DMS53 (cell line): ENCODE measurements around the gene COL5A1.

Experiments
- DNase-seq: peaks from one replicate; lab custom pipeline; 2025; lab: John Stamatoyannopoulos, UW

COL5A1 gene

DNA sequence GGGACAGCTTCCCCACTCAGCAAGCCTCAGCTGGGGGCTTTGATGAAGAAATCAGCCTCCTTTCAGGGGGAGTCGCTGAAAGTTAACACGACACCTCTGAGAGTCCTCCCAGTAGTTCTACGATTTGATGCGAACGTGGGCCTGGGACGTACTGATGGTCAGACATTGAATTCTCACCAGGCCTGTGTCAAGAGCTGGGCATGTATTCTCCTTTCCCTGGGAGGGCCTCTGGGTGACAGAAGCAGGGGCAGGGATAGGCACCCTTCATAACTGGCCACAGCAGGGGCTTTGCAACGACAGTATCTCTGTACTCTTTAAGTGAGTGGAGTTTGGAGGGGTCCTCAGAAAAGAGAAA lies 15.6 kb upstream of the COL5A1 start:
- no peak for DNase-seq

DNA sequence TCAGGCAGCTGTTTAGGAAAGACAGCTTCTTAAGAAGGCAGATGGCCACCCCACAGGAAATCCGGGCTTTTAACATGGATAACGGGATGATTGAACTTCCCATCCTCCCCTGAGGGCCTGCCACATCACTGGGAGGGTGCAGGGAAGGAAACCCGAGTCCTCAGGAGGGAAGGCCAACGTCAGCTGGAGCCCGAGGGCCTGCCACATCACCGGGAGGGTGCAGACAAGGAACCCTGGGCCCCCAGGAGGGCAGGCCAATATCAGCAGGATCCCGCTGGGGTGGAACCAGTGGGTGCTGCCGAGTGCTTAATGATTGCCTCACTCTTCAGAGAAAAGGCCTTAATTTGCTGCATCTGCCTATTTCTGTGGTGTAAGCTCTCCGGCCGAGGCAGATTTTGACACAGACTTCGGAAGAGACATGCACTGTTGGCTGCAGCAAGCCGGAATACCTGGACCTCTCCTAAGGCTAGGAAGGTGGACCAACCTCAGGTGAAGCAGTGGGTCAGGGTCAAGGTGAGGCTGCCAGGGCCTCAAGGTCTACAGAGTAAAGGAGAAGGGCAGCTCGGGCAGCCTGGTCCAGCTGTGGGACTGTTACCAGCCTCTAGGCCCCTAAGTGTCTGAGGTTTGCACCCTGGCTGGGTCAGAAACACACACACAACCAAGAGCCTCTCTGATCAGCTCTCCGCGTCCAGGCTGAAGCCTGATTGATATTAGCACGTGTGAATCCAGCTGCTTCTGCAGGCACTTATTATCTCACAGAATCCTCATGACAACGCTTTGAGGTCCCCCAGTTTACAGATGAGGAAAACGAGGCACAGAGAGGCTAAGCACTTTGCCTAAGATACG lies 14.8 kb upstream of the COL5A1 start:
- no peak for DNase-seq

DNA sequence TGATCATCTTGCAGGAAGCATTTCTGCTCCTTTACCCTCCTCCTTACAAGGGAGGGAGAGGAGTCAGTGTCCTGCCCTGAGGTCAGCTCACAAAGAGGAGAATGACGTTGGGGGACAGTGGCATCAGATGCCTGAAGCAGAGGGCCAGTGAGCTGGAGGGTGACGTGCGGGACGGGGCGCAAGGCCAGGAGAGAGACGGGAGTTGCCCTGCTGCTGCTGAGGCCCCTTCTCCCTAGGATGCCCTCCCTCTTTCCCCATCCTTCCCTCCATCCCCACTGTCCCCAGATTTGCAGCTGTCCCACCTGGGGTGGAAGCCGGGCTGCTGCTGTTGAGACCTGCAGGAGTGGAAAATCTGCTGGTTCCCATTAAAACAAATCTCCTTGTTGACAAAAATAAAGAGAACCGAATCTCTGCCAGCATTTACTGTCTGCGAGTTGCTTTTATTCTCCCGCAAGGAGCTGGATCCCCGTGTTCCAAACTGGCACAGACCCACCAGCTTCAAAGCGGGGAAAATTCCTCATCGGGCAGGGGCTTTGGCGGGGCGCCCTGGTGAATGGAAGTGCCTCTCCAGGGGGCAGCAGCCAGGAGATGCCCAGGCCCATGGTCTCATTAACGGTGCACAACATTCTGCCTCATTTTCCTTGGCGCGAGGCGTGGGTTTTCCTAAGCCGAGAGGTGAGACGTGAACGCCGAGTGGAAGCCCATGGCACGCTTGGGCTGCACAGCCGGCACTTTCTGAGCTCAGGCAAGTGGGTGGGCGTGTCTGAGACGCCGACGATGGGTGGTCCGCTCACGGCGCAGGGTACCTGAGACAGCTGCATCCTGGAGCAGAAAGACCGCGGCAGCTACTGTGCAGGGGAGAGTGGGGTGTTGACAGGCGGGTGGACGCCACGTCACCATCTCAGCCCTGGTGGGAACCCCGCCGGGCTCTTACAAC lies 13.9 kb upstream of the COL5A1 start:
- no peak for DNase-seq

DNA sequence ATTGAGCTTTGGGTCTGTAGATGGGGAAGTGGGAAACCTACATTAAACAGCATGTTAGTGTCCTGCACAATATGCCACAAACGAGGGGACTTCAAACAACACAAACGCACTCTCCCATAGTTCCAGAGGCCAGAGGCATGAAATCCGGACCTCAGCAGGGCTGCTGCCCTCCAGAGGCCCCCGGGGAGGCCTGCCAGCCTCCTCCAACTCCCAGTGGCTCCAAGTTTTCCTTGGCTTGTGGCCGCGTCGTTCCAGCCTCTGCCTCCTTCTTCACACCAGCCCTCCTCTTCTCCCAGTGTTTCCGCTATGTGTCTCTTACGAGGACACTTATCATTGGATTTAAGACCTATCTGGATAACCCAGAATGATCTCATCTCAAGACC lies 13.3 kb upstream of the COL5A1 start:
- no peak for DNase-seq

DNA sequence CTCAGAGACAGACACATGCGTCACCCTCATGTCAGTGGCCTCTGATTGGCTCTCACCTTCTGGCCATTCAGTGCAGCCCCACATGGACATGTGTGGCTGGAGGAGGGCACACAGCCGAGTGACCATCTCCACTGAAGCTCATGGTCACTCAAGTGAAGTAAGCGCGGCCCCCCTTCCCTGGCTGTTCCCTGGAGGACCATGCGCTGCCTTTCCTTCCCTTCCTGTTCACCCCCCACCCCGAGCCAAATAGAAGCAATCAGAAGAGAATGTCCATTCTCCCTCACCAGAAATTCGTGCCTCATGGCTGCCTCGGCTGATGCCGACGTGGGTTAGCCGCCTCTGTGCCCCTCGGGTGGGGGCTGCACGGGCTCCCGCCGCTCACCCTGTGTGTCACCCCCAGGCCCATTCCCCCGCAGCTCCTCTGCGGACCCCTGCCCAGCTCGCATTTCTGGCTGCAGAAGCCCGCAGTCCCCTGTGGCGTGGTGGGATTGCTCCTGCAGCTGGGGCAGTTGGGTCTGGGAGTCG lies 12.5 kb upstream of the COL5A1 start:
- no peak for DNase-seq

DNA sequence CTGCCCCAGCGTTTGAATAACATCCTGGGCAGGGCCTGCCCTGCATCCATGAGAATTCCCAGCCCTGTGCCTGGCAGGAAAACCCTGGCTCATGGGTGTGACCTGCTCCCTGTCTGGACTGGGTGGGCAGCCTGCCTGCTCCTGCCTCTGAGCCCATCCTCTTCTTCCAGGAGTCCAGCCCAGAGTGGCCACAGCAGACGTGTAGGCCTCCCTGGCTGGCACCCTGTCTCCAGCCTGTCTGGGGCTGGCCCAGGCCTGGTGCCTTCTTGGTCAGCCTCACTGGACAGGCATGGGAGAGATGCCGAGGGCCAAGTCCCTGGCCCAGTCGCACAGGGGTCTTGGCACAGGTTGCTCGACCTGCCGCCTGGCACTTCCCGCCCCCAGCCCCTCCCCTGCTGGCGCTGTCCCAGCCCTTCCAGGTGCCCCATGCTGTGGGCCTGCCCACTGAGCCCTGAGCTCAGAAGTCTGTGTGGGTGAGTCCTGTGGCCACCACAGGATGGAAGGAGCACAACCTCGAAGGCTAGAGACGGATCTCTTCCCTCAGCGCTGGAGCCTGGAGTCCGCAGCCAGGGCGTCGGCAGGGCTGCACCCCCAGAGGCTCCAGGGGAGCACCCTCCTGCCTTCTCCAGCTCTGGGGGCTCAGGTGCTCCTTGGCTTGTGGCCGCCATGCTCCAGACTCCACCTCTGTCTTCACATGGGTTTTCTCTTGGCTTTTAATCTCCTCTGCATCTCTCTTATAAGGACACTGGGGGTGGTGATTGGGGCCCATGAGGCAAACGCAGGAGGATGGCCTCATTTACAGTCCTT lies 11.8 kb upstream of the COL5A1 start:
- DNase-seq: no peak

DNA sequence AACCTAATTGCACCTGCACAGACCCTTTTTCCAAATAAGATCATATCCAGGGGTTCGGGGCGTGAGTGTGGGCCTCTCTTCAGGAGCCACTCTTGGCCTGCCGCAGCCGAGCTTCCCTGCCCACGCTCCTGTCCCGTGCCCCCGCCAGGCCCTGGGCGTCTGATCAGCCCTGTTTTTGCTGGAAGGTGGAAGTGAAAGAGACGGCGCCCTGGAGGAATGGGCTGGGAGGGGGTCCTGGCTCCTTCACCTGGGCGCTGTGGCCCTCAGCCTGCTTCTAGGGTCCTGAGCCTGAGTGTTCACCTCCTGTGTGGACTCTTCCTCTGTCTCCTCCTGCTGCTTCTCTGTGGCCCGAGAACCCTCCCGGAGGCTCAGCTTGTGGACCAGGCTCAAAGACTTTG lies 11.2 kb upstream of the COL5A1 start:
- DNase-seq: no peak

DNA sequence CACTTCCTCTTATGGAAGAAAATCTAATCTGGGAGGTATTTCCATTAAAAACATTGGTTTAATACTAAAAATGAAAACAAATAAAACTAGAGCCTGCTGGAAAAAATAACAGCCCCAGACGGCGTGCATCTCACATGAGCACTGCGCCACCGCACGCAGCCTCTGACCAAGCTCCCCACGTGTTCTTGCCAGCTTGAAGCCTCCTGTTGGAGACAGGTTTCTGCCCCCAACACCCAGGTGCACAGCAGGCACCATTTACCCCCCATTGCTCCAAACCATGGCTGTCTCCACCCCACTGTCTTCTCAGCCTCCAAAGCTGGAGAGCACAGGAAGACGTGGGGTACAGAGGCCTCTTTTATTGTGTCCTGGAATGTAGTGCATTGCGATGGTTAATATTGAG lies 10.7 kb upstream of the COL5A1 start:
- no peak for DNase-seq

DNA sequence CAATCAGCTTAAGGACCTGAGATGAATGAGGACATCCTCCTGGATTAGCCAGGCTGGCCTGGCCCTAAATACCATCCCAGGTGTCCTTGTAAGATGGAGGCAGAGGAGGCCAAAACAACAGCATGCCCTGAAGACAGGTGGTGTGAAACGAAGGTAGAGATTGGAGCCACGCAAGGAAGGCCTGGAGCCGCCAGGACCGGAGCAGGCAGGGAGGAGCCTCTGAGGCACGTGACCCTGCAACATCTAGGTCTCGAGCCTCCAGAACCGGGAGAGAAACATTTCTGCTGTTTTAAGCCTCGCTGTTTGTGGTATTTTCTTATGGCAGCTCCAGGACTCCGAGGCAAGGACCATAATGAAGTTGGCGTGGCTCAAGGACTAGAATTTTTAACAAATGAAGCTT lies 9.7 kb upstream of the COL5A1 start:
- DNase-seq: no peak

DNA sequence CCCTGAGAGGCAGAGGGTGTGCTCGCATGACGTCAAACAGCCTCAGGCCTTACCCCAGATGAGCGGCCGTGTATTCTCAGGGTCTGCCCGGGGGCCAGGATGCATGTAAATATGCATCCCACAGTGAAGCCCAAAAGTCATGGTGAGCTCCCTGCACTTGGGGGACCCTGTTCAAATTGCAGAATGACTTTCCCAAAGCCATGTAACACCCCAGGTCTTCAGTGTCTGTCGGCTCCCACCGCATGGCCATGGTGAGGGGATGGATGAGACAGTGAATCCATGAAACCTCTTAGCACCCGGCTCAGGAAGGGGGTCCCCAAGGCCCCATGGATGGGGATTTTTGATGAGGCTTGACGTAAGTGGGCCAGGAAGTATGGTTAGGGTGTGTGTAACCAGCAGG lies 9.3 kb upstream of the COL5A1 start:
- DNase-seq: no peak

DNA sequence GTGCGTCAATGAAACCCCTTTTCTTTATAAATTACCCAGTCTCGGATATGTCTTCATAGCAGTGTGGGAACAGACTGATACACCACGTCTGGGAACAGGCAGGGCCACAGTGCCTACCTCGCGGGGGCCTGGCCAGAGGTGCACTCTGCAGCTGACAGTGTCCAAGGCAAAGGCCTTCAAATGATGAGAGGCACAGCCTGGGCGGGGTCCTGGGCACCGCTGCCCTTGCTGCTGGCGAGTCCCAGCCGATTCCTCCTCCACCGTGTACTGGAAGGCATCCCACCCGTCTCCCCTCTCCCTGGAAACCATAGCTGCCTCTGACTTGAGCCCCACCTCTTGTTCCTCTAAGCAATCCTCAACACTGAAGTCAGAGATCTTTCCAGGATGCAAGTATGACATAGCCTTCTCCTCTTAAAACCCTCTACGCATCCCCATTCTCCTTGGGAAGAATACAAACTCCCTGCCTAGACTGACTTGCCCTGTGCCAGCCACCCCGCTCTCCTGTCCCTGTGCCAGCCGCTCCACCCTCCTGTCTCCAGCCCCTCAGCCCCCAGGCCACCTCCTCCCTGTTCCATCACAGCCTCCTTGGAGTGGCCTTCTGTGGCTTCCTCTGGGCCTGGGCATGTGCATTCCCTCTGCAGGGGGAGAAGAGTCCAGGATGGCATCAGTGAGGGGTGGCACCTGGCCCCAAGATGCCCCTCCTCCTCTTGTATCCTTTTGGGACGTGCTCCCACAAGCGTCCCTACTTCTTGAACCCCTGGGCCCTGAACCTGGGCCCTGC lies 8.1 kb upstream of the COL5A1 start:
- no peak for DNase-seq

DNA sequence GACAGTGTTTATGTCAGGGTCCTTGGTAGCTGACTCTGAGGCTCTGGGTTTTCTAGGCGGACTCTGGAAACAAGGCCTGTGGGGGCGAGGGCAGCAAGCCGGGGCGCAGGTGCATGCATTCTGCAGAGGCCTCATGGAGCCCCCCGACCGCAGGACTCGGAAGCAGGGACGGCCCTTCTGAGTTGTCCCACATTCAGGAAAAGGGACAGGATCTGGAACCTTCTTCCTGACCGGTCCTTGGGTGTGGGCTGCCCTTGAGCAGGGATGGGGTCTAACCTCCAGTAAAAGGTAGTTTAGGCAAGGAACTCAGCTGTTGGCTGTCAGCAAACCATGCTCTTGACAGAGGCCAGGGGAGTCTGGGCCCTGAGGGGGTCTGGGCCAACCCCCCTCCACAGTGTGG lies 7.4 kb upstream of the COL5A1 start:
- DNase-seq: no peak

DNA sequence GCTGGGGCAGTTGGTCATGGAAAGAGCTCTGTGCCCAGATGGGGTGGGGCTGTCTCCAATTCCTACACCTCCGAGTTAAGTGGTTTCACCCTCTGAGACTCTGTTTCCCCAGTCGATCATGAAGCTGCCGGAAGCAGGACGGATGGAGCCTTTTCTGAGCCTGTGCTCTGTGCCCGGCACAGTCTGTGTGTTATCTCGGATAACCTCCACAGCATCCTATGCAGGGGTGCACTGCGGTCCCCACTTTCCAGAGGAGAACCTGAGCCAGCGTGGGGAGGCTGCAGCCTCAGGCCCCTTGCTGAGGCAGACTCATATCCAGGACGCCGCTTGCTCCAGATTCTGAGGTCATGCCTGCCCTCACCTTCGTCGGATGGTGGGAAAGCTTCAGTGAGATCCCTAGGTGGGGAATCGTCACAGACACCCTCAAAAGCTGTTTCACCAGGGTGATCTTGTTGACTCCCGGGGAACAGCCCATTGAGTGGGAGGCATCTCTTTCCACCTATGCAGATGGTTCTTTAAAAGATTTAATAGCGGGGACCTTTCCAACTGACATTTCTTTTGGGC lies 6.9 kb upstream of the COL5A1 start:
- no peak for DNase-seq

DNA sequence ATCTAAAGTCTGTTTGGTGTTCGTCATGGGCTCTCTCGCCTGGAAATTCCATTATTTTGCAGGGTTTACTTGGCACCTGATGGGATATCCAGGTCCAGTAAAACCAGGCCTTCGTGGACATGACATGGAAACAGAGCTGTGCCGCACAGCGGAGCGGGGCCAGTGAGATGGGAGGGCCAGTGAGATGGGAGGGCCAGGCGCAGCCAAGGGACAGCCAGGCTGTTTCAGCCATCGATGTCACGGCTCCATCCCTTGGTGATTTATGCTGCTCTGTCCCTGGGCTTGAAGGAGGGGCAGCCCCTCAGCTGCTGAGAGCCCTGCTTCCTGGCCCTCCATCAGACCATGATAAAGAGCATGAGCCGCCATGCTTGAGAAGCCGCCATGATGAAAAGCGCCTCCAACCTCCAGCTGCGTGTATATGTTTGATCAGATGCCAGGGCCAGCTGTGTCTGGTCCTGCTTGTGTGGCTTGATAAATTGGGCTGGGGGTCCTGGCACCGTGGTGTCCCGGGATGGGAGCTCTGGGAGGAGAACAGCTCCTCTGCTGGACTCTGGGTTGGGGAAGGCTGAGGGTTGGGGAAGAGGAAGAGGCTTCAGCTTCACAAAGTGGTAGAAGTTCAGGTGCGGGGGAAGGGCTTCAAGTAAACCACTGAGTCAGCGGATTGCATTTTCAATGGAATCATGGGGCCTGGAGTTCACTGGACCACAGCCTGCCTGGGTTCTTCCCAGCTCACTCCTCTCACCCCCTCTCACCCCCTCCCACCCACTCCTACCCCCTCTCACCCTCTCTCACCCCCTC lies 6.1 kb upstream of the COL5A1 start:
- no peak for DNase-seq

DNA sequence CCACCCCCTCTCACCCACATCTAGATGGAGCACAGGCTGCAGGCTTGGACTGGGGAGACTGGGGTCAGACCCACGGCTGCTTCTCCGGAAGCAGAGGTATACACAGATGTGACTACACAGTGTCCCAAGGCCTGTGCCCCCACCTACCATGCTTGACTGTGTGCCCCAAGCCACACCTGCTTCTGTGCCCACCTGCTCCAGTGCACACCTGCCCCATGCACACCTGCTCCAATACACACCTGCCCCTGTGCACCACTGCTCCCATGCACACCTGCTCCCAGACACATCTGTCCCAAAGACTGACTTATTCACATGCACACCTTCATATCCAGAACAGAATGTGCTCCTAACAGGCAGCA lies 5.5 kb upstream of the COL5A1 start:
- DNase-seq: no peak

DNA sequence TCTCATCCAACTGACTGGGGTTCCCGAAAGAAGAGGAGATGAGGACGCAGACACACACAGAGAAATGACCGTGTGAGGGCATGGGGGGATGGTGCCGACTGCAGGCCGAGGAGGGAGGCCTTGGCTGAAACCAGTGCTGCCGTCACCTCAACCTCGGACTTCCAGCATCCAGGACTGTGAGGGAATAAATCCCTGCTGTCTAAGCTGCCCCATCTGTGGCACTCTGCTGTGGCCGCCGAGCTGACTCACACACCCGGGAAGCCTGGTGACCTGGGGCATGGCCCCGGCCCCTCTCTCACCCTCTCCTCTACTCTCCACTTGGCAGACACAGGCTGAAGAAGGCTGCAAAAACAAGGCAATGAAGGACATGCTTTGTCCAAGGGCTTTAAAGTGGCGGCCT lies 4.4 kb upstream of the COL5A1 start:
- no peak for DNase-seq

DNA sequence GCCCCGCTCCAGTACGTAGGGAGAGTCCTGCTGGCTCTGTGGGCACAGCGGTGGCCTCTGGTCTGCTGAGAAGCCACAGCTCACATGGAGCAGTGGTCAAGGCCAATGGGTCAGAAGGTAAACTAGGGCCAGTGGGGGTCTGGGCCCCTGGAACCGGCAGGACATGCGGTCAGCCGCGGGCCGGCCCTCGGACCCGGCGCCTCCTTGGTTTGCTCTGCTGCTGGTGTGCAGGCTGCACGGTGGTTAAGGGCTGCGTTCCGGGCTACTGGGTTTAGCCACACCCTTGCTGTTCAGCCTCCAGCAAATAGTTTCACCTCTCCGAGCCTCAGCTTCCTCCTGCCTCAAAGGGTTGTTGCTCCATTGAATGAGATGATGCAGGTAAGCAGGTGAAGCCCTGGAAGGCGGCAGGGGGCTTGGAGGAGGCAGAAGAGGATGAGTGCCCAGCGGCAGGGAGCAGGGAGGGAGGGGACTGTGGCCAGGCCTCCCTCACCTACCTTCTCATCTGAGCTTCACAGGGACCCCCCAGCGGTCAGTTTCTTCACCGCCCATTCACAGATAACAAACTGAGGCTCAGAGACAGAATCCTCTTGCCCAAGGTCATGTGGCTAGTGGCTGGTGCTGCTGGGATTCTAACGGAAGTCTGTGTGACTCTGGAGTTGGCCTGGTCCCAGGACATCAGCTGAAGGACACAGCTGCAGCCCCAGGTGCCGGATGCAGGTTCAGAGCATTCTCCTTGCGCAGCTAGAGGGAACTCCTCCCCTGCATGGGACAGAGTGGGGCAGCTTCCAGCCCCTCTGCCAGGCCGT lies 3.7 kb upstream of the COL5A1 start:
- no peak for DNase-seq

DNA sequence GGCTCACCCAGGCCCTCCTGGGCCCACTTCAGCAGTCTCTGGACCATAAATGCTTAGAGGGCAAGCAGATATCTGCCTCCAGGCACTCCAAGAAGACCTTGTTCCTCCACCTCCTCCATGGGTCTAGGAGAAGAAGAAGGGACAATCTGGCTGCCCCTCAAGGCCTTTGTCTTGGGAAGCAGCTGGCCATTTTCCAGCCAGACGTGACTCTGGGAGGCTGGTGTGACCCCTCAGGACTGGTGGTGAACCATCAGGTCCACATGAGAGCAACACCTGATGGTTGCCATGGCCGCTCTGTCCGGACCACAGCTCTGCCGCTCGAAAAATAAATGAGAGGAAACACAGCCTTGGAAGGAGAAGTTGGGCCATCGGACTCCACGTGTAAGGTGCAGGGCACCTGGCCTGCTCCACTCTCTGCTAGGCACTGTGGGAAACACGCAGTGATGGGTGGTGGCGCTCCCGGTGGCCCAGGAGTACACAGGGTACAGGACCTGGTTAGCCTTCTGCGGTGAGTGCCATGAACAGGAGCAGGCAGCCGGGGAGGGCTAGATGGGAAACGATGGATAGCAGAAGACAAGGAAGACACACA lies 3.0 kb upstream of the COL5A1 start:
- DNase-seq: no peak

DNA sequence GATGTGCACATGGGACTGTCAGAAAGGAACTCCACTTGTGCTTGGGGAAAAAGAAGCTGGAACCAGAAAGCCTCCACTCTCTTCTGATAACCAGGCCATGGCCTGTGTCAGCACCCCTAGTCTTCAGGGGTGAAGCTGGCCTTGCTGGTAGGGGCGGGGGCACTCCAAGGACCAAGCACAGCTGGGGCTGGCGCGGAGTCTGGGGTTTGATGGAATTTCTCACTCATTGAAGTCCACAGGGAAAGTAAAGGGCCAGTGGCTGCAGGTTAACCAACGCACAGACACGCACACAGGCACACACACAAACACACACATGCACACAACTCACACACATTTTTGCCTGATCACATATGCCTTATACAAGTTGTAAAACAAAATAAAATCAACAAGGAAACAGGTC lies 1.6 kb upstream of the COL5A1 start:
- DNase-seq: no peak
